ENCODE measurements around the gene ZNF880.

The ZNF880 gene

GRCh38 chr19:52398081-52398441 lies 28.3 kb downstream of the ZNF880 start:
- no peak for TF ChIP-seq POLR2A (IDR thresholded peaks at IDR 0.05; ENCODE audit: low read depth, low read length)
- FAIRE-seq: no peak
- DNase-seq (ENCODE audit: insufficient read length, low spot score): peak; percentile 30

GRCh38 chr19:52410276-52410675 lies 40.6 kb downstream of the ZNF880 start:
- DNase-seq (ENCODE audit: insufficient read length, low spot score) (no peak), FAIRE-seq (no peak)
- TF ChIP-seq POLR2A (IDR thresholded peaks at IDR 0.05; ENCODE audit: low read depth, low read length): no peak

GRCh38 chr19:52415711-52416110 lies 46.0 kb downstream of the ZNF880 start:
- peak; percentile 11 for FAIRE-seq
- no peak for DNase-seq (ENCODE audit: insufficient read length, low spot score)
- no peak for TF ChIP-seq POLR2A (IDR thresholded peaks at IDR 0.05; ENCODE audit: low read depth, low read length)

- FAIRE-seq (no peak), DNase-seq (ENCODE audit: insufficient read length, low spot score) (no peak)
- TF ChIP-seq POLR2A (IDR thresholded peaks at IDR 0.05; ENCODE audit: low read depth, low read length): no peak
Observed at GRCh38 chr19:52428937-52429336, 59.2 kb downstream of the ZNF880 start, which contains the start of gene ZNF534. TSS of gene ZNF534 (plus strand) at chr19:52429148. CDS start at chr19:52431475, 2,327 bp downstream.

Data from H54 (cell line).